Measurements from ENCODE around the gene CREBZF. TPM values are rescaled to one million over a fixed set of nuclear protein-coding genes. Genes with fewer than 3 reads are reported as not detected.
"Not testable (repeated sequence)": the region's sequence is repeated elsewhere in the genome, so short reads cannot be mapped to it uniquely, and the experiment has no call there.

Gene CREBZF
- total RNA-seq, 1 donor from 2014 or later: 27.4 TPM

DNA sequence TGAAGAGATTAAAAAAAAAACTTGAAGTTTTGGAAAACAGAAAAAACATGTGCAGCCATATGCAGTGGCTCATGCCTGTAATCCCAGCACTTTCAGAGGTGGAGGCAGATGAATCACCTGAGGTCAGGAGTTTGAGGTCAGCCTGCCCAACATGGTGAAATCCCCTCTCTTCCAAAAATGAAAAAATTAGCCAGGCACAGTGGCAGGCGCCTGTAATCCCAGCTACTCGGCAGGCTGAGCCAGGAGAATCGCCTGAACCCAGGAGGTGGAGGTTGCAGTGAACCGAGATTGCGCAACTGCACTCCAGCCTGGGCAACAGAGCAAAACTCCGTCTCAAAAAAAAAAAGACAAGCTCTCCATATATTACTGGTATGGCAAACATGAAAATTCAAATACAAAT is 45.4 kb downstream of the CREBZF start:
- H3K9me3 Mint-ChIP-seq (ENCODE audit: low read depth): peaks cover 3% of the 10 kb centered on the region
- H3K4me1 Mint-ChIP-seq (ENCODE audit: low read depth): no peaks in the 10 kb centered on the region
- TF ChIP-seq, protein P1, sequence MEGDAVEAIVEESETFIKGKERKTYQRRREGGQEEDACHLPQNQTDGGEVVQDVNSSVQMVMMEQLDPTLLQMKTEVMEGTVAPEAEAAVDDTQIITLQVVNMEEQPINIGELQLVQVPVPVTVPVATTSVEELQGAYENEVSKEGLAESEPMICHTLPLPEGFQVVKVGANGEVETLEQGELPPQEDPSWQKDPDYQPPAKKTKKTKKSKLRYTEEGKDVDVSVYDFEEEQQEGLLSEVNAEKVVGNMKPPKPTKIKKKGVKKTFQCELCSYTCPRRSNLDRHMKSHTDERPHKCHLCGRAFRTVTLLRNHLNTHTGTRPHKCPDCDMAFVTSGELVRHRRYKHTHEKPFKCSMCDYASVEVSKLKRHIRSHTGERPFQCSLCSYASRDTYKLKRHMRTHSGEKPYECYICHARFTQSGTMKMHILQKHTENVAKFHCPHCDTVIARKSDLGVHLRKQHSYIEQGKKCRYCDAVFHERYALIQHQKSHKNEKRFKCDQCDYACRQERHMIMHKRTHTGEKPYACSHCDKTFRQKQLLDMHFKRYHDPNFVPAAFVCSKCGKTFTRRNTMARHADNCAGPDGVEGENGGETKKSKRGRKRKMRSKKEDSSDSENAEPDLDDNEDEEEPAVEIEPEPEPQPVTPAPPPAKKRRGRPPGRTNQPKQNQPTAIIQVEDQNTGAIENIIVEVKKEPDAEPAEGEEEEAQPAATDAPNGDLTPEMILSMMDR (IDR thresholded peaks at IDR 0.05): no peak
- no peaks in the 10 kb centered on the region for H3K27me3 Mint-ChIP-seq (ENCODE audit: low read depth)
- no peak overlapping the region for H3K4me3 Mint-ChIP-seq (ENCODE audit: unreplicated experiment)
- H3K36me3 Mint-ChIP-seq (ENCODE audit: low read depth): peaks cover 2% of the 10 kb centered on the region
- H3K27ac Mint-ChIP-seq (ENCODE audit: unreplicated experiment): no peak overlapping the region
- DNase-seq (ENCODE audit: low spot score): no peak

DNA sequence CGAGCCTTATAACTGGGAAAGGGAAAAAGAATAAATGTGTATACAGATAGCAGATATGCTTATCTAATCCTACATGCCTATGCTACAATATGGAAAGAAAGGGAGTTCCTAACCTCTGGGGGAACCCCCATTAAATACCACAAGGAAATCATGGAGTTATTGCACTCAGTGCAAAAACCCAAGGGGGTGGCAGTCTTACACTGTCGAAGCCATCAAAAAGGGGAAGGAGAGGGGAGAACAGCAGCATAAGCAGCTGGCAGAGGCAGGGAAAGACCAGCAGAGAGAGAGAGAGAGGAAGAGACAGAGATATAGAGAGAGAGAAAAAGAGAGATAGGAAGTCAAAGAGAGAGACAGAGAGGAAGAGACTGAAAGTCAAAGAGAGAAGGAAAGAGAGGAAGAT is 53.3 kb downstream of the CREBZF start:
- H3K27me3 Mint-ChIP-seq (ENCODE audit: low read depth); H3K36me3 Mint-ChIP-seq (ENCODE audit: low read depth); H3K4me1 Mint-ChIP-seq (ENCODE audit: low read depth): not testable (repeated sequence)

More for the DNA sequence above, 53.3 kb downstream of the CREBZF start:
- not testable (repeated sequence) for H3K9me3 Mint-ChIP-seq (ENCODE audit: low read depth); DNase-seq (ENCODE audit: low spot score); H3K27ac Mint-ChIP-seq (ENCODE audit: unreplicated experiment); H3K4me3 Mint-ChIP-seq (ENCODE audit: unreplicated experiment)

Other genes starting within 250 kb of the CREBZF start
- 1.3 to 4.9 TPM (median 2.2 TPM) in 3 replicates for gene DLG2, start 37.8 kb downstream of the CREBZF start, total RNA-seq
- 41.6 to 42.9 TPM (median 42.3 TPM) in 3 replicates for gene TMEM126B, start 36.5 kb downstream of the CREBZF start, total RNA-seq
- gene TMEM126A, start 17.2 kb downstream of the CREBZF start, total RNA-seq: 28.8 to 35.8 TPM (median 30.7 TPM) in 3 replicates
- gene CCDC89, start 21.1 kb upstream of the CREBZF start, total RNA-seq: 0.26 to 0.30 TPM (median 0.29 TPM) in 3 replicates
- gene SYTL2, start 146.0 kb upstream of the CREBZF start, total RNA-seq: 9.3 to 25.1 TPM (median 23.8 TPM) in 3 replicates
- gene CCDC83, start 190.3 kb upstream of the CREBZF start, total RNA-seq: not detected in 3 replicates

Data from chondrocyte (in vitro differentiated cells).